ENCODE measurements around the gene KCTD13. TPM values are rescaled to one million over a fixed set of nuclear protein-coding genes. Genes with fewer than 3 reads are reported as not detected.

The KCTD13 gene
- total RNA-seq, 1 experiment from 2014 or later = 32.4 TPM

- Histone ChIP-seq H3K9me3 (ENCODE audit: low read depth, low read length, poor library complexity, severe bottlenecking) (no peaks in the 10 kb centered on the region), H3K4me1 (ENCODE audit: insufficient read depth, low read length, poor library complexity, severe bottlenecking) (no peaks in the 10 kb centered on the region), H3K27ac (ENCODE audit: low read depth, low read length, poor library complexity, severe bottlenecking) (no peak overlapping the region), H3K27me3 (replicated peaks; ENCODE audit: insufficient read depth, low read depth, low read length, poor library complexity) (no peaks in the 10 kb centered on the region), H3K36me3 (ENCODE audit: insufficient read depth, low read length, poor library complexity, severe bottlenecking) (no peaks in the 10 kb centered on the region), H3K4me3 (ENCODE audit: low read depth, low read length, poor library complexity, severe bottlenecking) (no peak overlapping the region)
- CTCF ChIA-PET = no interaction called here
- intact Hi-C loops (cut with micrococcal nuclease; ENCODE audit: unreplicated experiment) = no loop called here
- DNase-seq (ENCODE audit: low spot score) = no peak
- no TSS peak for BruUV-seq (replicated peaks)
- POLR2A ChIA-PET (ENCODE audit: low non-redundant PET) = no interaction called here
- no peak for TF ChIP-seq CTCF (conservative IDR thresholded peaks at IDR 0.05; ENCODE audit: low read depth, low read length)
- TF ChIP-seq EZH2 (IDR thresholded peaks at IDR 0.05; ENCODE audit: borderline replicate concordance, low read depth, low read length, poor library complexity, severe bottlenecking) = no peak
These were observed 42.0 kb downstream of the KCTD13 start for GRCh38 chr16:29883987-29884386.

GRCh38 chr16:29881050-29881449 lies 45.0 kb downstream of the KCTD13 start:
- Histone ChIP-seq H3K9me3 (ENCODE audit: low read depth, low read length, poor library complexity, severe bottlenecking) (no peaks in the 10 kb centered on the region), H3K27ac (ENCODE audit: low read depth, low read length, poor library complexity, severe bottlenecking) (no peak overlapping the region), H3K4me1 (ENCODE audit: insufficient read depth, low read length, poor library complexity, severe bottlenecking) (peaks cover 14% of the 10 kb centered on the region), H3K4me3 (ENCODE audit: low read depth, low read length, poor library complexity, severe bottlenecking) (no peak overlapping the region), H3K27me3 (replicated peaks; ENCODE audit: insufficient read depth, low read depth, low read length, poor library complexity) (no peaks in the 10 kb centered on the region), H3K36me3 (ENCODE audit: insufficient read depth, low read length, poor library complexity, severe bottlenecking) (no peaks in the 10 kb centered on the region)
- POLR2A ChIA-PET (ENCODE audit: low non-redundant PET) = interaction anchor here (0.7 kb wide), 1 partner anchor 47 kb away, joined by 13 read pairs; no protein-coding TSS in a partner anchor
- TF ChIP-seq EZH2 (IDR thresholded peaks at IDR 0.05; ENCODE audit: borderline replicate concordance, low read depth, low read length, poor library complexity, severe bottlenecking) (no peak), CTCF (conservative IDR thresholded peaks at IDR 0.05; ENCODE audit: low read depth, low read length) (no peak)
- no TSS peak for BruUV-seq (replicated peaks)
- CTCF ChIA-PET = no interaction called here
- DNase-seq (ENCODE audit: low spot score) = no peak
- intact Hi-C loops (cut with micrococcal nuclease; ENCODE audit: unreplicated experiment) = no loop called here

- Histone ChIP-seq H3K9me3 (ENCODE audit: low read depth, low read length, poor library complexity, severe bottlenecking) (no peaks in the 10 kb centered on the region), H3K36me3 (ENCODE audit: insufficient read depth, low read length, poor library complexity, severe bottlenecking) (no peaks in the 10 kb centered on the region), H3K4me3 (ENCODE audit: low read depth, low read length, poor library complexity, severe bottlenecking) (no peak overlapping the region), H3K27me3 (replicated peaks; ENCODE audit: insufficient read depth, low read depth, low read length, poor library complexity) (no peaks in the 10 kb centered on the region), H3K4me1 (ENCODE audit: insufficient read depth, low read length, poor library complexity, severe bottlenecking) (peaks cover 15% of the 10 kb centered on the region), H3K27ac (ENCODE audit: low read depth, low read length, poor library complexity, severe bottlenecking) (peak overlapping the region; percentile 21)
- no peak for DNase-seq (ENCODE audit: low spot score)
- BruUV-seq (replicated peaks) = no TSS peak
- CTCF ChIA-PET = interaction anchor here (0.6 kb wide), 1 partner anchor 32 kb away, joined by 9 read pairs; no protein-coding TSS in a partner anchor
- POLR2A ChIA-PET (ENCODE audit: low non-redundant PET) = interaction anchor here (0.5 kb wide), 1 partner anchor 179 kb away, joined by 4 read pairs; no protein-coding TSS in a partner anchor
- no peak for TF ChIP-seq EZH2 (IDR thresholded peaks at IDR 0.05; ENCODE audit: borderline replicate concordance, low read depth, low read length, poor library complexity, severe bottlenecking)
- no peak for TF ChIP-seq CTCF (conservative IDR thresholded peaks at IDR 0.05; ENCODE audit: low read depth, low read length)
- intact Hi-C loops (cut with micrococcal nuclease; ENCODE audit: unreplicated experiment) = no loop called here
These were observed 47.9 kb downstream of the KCTD13 start for GRCh38 chr16:29878172-29878571.

Data from A673 (cell line).